HepG2 (cell line): Measurements from ENCODE around the gene CTIF. TPM values are rescaled to one million over a fixed set of nuclear protein-coding genes. Genes with fewer than 3 reads are reported as not detected.
A peak's percentile ranks its signal among the peaks of the same experiment; 100 is the strongest.

ENCODE experiments used
- AGO1 ChIP-seq: fragments of 200-400 bp; formaldehyde crosslinking; IDR thresholded peaks from 2 replicates; pipeline ENCODE4 v1.6.1; 2017; ENCODE audit warnings: mild to moderate bottlenecking, low read depth, low read length, moderate library complexity; ENCODE audit not compliant: poor library complexity, severe bottlenecking
- CHCHD3 ChIP-seq: sonication (generic); formaldehyde crosslinking; IDR thresholded peaks from 2 replicates; pipeline ENCODE4 v1.8.0; 2022; ENCODE audit warnings: mild to moderate bottlenecking, missing genetic modification reagents, moderate library complexity
- JUN ChIP-seq: sonication (generic); formaldehyde crosslinking; IDR thresholded peaks from 2 replicates; pipeline ENCODE4 v1.4.0; 2020; ENCODE audit warnings: mild to moderate bottlenecking, missing genetic modification reagents
- MAFF ChIP-seq: IDR thresholded peaks from 2 replicates; pipeline ENCODE4 v1.6.1; 2011; ENCODE audit warnings: low read depth, low read length, improper control_type of control experiment
- PAWR ChIP-seq: sonication (generic); formaldehyde crosslinking; IDR thresholded peaks from 2 replicates; pipeline ENCODE4 v1.4.0; 2020; ENCODE audit warnings: missing genetic modification reagents, mild to moderate bottlenecking, borderline replicate concordance
- PCBP2 ChIP-seq: fragments of 200-400 bp; formaldehyde crosslinking; optimal IDR thresholded peaks from 2 replicates; pipeline ENCODE3; 2018; ENCODE audit warnings: low read length, low read depth; ENCODE audit not compliant: poor library complexity, severe bottlenecking
- RFX1 ChIP-seq: fragments of 450-650 bp; IDR thresholded peaks from 2 replicates; pipeline ENCODE4 v1.6.1; 2017
- SIX1 ChIP-seq: sonication (generic); formaldehyde crosslinking; IDR thresholded peaks from 2 replicates; pipeline ENCODE4 v1.4.0; 2020; ENCODE audit warnings: missing genetic modification reagents, borderline replicate concordance
- SIX4 ChIP-seq: sonication (generic); formaldehyde crosslinking; IDR thresholded peaks from 2 replicates; pipeline ENCODE4 v1.4.0; 2020; ENCODE audit warnings: missing genetic modification reagents
- SOX6 ChIP-seq, 2 experiments: fragments of 450-650 bp in 1 of 2; sonication (generic) in 1 of 2; formaldehyde crosslinking in 1 of 2; IDR thresholded peaks; 2 replicates each; pipeline versions ENCODE4 v1.4.0 to v1.6.1; 2017 to 2020; ENCODE audit warnings: antibody characterized with exemption in 1 of 2, mild to moderate bottlenecking in 1 of 2, missing genetic modification reagents in 1 of 2
- ZBTB8A ChIP-seq: sonication (generic); formaldehyde crosslinking; IDR thresholded peaks from 2 replicates; pipeline ENCODE4 v1.4.0; 2020; ENCODE audit warnings: mild to moderate bottlenecking, low read depth, missing genetic modification reagents, borderline replicate concordance
- ZC3H4 ChIP-seq: sonication (generic); formaldehyde crosslinking; IDR thresholded peaks from 2 replicates; pipeline ENCODE4 v1.4.0; 2020; ENCODE audit warnings: missing genetic modification reagents, borderline replicate concordance
- ZNF143 ChIP-seq: sonication (generic); formaldehyde crosslinking; IDR thresholded peaks from 2 replicates; pipeline ENCODE4 v1.4.0; 2020; ENCODE audit warnings: missing genetic modification reagents
- ZNF274 ChIP-seq: sonication (generic); formaldehyde crosslinking; IDR thresholded peaks from 2 replicates; pipeline ENCODE4 v1.5.1; 2020; ENCODE audit warnings: mild to moderate bottlenecking, missing genetic modification reagents
- ZNF382 ChIP-seq: sonication (generic); formaldehyde crosslinking; IDR thresholded peaks from 2 replicates; pipeline ENCODE4 v1.5.0; 2020; ENCODE audit warnings: missing genetic modification reagents, mild to moderate bottlenecking, borderline replicate concordance
- ZNF383 ChIP-seq: sonication (generic); formaldehyde crosslinking; IDR thresholded peaks from 2 replicates; pipeline ENCODE4 v1.4.0; 2020; ENCODE audit warnings: missing genetic modification reagents, mild to moderate bottlenecking, borderline replicate concordance
- ZNF501 ChIP-seq: sonication (generic); formaldehyde crosslinking; IDR thresholded peaks from 2 replicates; pipeline ENCODE4 v1.5.1; 2020; ENCODE audit warnings: mild to moderate bottlenecking, moderate library complexity, missing genetic modification reagents
- ZNF564 ChIP-seq: sonication (generic); formaldehyde crosslinking; IDR thresholded peaks from 2 replicates; pipeline ENCODE4 v1.8.1; 2023; ENCODE audit warnings: mild to moderate bottlenecking, missing genetic modification reagents
- ZNF605 ChIP-seq: sonication (generic); formaldehyde crosslinking; IDR thresholded peaks from 2 replicates; pipeline ENCODE4 v1.8.0; 2022; ENCODE audit warnings: mild to moderate bottlenecking, missing genetic modification reagents
- ZNF678 ChIP-seq: sonication (generic); formaldehyde crosslinking; IDR thresholded peaks from 2 replicates; pipeline ENCODE4 v1.4.0; 2020; ENCODE audit warnings: mild to moderate bottlenecking, missing genetic modification reagents
- ZNF749 ChIP-seq: sonication (generic); formaldehyde crosslinking; IDR thresholded peaks from 2 replicates; pipeline ENCODE4 v1.8.0; 2022; ENCODE audit warnings: mild to moderate bottlenecking, missing genetic modification reagents, moderate library complexity, borderline replicate concordance
- ZNF773 ChIP-seq: sonication (generic); formaldehyde crosslinking; IDR thresholded peaks from 2 replicates; pipeline ENCODE4 v1.4.0; 2020; ENCODE audit warnings: missing genetic modification reagents, borderline replicate concordance
- ZNF878 ChIP-seq: sonication (generic); formaldehyde crosslinking; IDR thresholded peaks from 2 replicates; pipeline ENCODE4 v1.8.1; 2023; ENCODE audit warnings: mild to moderate bottlenecking, missing genetic modification reagents, moderate library complexity
- polyA plus RNA-seq, 8 experiments: library from polyadenylated mRNA; depleted of rRNA in 3 of 8; stranded (reverse) in 7 of 8; unstranded in 1 of 8; fragments of >200 nt; fragmentation: Illumina TruSeq in 4 of 8; extraction: Trizol in 4 of 8; gene quantifications; 2 replicates each; pipeline versions ENCODE4 v1.2.1 to v1.2.3, GENCODE V29; 2011 to 2016; ENCODE audit warnings: low read depth in 4 of 8, missing spikeins in 1 of 8, mixed read lengths in 1 of 8; ENCODE audit not compliant: insufficient read depth in 1 of 8
- total RNA-seq, 5 experiments: library from RNA; depleted of rRNA; stranded (reverse); fragments of >200 nt; fragmentation: Illumina TruSeq; extraction: Trizol; gene quantifications; 2 replicates each; pipeline ENCODE4 v1.2.3, GENCODE V29; 2016; ENCODE audit warnings: low read depth in 1 of 5
- TF ChIP-seq, protein P1 (sequence below): IDR thresholded peaks from 2 replicates; pipeline ENCODE4 v1.4.0; 2020; ENCODE audit warnings: mild to moderate bottlenecking, missing genetic modification reagents
- TF ChIP-seq, protein P2 (sequence below): sonication (generic); formaldehyde crosslinking; IDR thresholded peaks from 2 replicates; pipeline ENCODE4 v1.5.1; 2020; ENCODE audit warnings: missing genetic modification reagents, mild to moderate bottlenecking, borderline replicate concordance

CTIF gene
- total and polyA plus RNA-seq, 2 of the 13 experiments (the other 11 are each of a cell fraction or from before 2014, with no cell fraction given), result 18.2 to 28.0 TPM

DNA sequence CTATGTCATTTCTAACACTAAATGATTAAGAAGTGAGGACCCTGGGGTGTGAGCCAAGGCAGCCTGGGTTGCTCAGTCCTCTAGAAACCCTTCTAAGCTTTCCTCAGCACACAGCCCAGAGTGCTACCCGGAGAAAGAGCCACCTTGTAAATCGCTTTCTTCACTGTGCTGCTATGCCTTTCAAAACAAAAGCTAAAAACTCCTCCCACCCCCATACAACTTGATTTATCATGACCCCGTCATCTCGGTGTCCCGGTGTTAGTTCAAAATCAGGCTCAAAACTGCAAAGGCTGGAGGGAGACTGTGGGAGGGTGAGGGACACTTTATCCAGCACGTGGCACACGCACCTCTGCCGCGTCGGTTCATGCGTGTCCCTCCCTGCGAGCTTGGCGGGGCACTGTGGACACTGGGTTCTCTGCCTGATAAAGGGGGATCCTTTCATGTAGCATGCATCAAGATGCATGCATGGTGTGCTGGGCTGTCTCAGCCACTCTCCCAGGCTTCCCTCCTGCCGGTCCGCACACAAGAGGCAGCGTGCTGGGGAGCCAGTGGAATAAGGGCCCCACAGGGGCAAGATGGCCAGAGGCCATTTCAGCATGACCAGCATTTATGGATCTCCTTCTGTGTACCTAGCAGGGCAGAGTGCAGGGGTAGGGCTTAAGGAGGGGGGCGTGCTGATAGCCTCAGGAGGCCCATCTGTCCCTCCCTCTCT, 241.5 kb downstream of the CTIF start (continued):
- TF ChIP-seq, protein P1, sequence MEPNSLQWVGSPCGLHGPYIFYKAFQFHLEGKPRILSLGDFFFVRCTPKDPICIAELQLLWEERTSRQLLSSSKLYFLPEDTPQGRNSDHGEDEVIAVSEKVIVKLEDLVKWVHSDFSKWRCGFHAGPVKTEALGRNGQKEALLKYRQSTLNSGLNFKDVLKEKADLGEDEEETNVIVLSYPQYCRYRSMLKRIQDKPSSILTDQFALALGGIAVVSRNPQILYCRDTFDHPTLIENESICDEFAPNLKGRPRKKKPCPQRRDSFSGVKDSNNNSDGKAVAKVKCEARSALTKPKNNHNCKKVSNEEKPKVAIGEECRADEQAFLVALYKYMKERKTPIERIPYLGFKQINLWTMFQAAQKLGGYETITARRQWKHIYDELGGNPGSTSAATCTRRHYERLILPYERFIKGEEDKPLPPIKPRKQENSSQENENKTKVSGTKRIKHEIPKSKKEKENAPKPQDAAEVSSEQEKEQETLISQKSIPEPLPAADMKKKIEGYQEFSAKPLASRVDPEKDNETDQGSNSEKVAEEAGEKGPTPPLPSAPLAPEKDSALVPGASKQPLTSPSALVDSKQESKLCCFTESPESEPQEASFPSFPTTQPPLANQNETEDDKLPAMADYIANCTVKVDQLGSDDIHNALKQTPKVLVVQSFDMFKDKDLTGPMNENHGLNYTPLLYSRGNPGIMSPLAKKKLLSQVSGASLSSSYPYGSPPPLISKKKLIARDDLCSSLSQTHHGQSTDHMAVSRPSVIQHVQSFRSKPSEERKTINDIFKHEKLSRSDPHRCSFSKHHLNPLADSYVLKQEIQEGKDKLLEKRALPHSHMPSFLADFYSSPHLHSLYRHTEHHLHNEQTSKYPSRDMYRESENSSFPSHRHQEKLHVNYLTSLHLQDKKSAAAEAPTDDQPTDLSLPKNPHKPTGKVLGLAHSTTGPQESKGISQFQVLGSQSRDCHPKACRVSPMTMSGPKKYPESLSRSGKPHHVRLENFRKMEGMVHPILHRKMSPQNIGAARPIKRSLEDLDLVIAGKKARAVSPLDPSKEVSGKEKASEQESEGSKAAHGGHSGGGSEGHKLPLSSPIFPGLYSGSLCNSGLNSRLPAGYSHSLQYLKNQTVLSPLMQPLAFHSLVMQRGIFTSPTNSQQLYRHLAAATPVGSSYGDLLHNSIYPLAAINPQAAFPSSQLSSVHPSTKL (CRISPR knock-in tag), result no peak
- TF ChIP-seq ZNF382 (CRISPR knock-in tag) (no peak), ZNF383 (no peak), ZNF564 (CRISPR knock-in tag) (no peak), JUN (no peak), ZBTB8A (CRISPR knock-in tag) (no peak), CHCHD3 (CRISPR knock-in tag) (no peak), ZNF749 (CRISPR knock-in tag) (no peak), ZNF878 (no peak), SIX1 (no peak), ZNF605 (CRISPR knock-in tag) (no peak), AGO1 (no peak), PAWR (no peak), SIX4 (CRISPR knock-in tag) (no peak), SOX6 (IDR thresholded peaks at IDR 0.05) (no peak), SOX6 (CRISPR knock-in tag; IDR thresholded peaks at IDR 0.05) (no peak), ZNF143 (CRISPR knock-in tag) (no peak), MAFF (no peak), ZNF501 (CRISPR knock-in tag) (no peak), RFX1 (no peak), ZNF773 (CRISPR knock-in tag) (no peak), ZC3H4 (no peak), ZNF274 (CRISPR knock-in tag) (0 out of 2 replicates have a peak, but pooled peaks have one; percentile 9), PCBP2 (no peak), ZNF678 (CRISPR knock-in tag) (no peak)
- TF ChIP-seq, protein P2, sequence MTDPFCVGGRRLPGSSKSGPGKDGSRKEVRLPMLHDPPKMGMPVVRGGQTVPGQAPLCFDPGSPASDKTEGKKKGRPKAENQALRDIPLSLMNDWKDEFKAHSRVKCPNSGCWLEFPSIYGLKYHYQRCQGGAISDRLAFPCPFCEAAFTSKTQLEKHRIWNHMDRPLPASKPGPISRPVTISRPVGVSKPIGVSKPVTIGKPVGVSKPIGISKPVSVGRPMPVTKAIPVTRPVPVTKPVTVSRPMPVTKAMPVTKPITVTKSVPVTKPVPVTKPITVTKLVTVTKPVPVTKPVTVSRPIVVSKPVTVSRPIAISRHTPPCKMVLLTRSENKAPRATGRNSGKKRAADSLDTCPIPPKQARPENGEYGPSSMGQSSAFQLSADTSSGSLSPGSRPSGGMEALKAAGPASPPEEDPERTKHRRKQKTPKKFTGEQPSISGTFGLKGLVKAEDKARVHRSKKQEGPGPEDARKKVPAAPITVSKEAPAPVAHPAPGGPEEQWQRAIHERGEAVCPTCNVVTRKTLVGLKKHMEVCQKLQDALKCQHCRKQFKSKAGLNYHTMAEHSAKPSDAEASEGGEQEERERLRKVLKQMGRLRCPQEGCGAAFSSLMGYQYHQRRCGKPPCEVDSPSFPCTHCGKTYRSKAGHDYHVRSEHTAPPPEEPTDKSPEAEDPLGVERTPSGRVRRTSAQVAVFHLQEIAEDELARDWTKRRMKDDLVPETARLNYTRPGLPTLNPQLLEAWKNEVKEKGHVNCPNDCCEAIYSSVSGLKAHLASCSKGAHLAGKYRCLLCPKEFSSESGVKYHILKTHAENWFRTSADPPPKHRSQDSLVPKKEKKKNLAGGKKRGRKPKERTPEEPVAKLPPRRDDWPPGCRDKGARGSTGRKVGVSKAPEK (CRISPR knock-in tag), result no peak
